ENCODE measurements around the gene KCTD1.

GRCh38 chr18:26466026-26466425 is 82.3 kb downstream of the KCTD1 start:
- TF ChIP-seq, protein P1, sequence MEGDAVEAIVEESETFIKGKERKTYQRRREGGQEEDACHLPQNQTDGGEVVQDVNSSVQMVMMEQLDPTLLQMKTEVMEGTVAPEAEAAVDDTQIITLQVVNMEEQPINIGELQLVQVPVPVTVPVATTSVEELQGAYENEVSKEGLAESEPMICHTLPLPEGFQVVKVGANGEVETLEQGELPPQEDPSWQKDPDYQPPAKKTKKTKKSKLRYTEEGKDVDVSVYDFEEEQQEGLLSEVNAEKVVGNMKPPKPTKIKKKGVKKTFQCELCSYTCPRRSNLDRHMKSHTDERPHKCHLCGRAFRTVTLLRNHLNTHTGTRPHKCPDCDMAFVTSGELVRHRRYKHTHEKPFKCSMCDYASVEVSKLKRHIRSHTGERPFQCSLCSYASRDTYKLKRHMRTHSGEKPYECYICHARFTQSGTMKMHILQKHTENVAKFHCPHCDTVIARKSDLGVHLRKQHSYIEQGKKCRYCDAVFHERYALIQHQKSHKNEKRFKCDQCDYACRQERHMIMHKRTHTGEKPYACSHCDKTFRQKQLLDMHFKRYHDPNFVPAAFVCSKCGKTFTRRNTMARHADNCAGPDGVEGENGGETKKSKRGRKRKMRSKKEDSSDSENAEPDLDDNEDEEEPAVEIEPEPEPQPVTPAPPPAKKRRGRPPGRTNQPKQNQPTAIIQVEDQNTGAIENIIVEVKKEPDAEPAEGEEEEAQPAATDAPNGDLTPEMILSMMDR (IDR thresholded peaks at IDR 0.05) = no peak
- TF ChIP-seq POLR2A (IDR thresholded peaks at IDR 0.05) = no peak
